Measurements from ENCODE around the gene ZNF585A.
"Not testable (repeated sequence)": the region's sequence is repeated elsewhere in the genome, so short reads cannot be mapped to it uniquely, and the experiment has no call there.

The ZNF585A gene

DNA sequence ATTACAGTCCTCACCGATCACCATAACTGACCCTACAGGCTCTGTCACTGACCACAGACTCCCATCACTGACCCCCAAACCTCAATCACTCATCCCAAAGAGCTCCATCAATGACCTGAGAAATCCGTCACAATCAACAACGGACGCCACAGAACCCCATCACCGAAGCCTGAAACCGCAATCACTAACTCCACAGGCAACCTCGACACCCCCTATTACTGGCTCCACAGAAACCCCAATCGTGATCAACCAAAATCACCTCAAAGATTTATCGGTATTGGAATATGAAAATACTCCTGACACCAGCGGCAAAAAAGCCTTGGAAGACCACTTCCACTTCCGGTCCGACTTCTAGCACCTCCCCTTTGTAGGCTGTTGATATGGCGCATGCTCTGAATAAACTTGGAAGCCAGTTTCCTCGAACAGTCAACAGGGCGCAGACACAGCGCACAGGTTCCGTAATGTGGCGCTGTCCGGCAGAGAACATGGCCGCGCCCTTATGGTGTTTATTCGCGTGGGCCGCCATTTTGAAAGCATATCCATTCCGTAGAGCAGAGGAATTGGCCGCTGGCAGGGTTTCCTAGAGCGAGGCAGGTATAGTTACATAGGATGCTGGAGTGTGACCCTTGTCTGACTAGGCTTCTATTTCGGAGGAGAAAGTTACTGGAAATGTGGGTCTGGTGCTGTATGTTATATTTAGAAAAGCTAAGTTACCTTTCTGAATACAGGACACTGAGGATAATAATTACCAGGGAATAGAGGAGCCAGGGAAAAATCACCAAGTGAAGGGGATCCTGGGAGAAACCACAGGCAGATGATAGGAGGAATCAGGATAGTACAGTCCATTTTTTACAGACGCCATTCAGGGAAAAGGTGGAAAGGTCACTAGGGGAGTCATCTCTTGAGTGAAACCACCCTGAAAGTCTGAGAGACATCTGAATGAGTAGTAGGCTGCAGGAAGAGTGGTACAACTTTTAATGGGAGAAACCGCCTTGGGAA, at the start of gene ZNF585A:
TSS of gene ZNF585A (minus strand) at position 328 of the 999 bp plus-strand sequence. CDS start 2,785 bp downstream, outside the sequence.
- peak; percentile 98 for DNase-seq

DNA sequence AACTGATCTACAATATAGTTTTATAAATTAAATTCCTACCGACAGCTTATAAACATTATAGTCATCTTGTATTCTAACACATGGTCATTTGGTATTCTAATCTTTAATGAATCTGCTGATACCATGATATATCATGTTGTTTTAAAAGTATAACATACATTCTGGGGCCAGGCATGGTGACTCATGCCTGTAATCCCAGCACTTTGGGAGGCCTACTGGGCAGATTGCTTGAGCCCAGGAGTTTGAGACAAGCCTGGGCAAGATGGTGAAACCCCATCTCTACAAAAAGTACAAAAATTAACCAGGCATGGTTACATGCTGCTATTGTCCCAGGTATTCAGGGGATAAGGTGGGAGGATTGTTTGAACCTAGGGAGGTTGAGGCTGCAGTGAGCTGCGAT, 48.6 kb upstream of the ZNF585A start:
- no peak for DNase-seq

DNA sequence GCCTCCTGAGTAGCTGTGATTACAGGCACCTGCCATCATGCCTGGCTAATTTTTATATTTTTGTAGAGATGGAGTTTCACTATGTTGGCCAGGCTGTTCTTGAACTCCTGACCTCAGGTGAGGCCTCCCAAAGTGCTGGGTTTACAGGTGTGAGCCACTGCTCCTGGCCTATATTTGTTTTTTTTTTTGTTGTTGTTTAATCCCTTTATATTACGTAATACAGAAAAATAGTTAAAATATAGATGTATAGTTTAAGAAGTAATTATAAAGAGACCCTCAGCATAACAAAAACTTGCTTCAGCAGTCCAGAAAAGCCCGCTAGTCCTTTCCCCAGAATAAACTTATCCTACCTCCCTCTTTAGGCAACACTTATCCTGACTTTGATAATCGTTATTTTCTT, 47.9 kb upstream of the ZNF585A start:
- no peak for DNase-seq

DNA sequence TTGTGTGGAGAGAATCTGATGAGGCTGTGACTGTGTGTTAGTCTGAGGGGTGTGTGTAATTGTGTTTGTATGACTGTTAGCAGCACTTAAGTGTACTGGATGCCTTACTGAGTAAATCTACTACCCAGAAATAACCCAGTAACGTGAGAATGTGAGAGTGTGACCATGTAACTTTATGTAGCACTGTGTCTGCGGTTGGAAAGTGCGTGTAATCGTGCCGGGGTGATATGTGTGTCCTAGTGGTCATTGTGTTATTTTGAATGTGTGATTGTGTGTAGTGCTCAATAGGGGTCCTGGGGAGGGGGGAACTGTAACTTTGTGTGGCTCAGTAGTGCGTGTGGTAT, 46.1 kb upstream of the ZNF585A start:
- peak; percentile 6 for DNase-seq

DNA sequence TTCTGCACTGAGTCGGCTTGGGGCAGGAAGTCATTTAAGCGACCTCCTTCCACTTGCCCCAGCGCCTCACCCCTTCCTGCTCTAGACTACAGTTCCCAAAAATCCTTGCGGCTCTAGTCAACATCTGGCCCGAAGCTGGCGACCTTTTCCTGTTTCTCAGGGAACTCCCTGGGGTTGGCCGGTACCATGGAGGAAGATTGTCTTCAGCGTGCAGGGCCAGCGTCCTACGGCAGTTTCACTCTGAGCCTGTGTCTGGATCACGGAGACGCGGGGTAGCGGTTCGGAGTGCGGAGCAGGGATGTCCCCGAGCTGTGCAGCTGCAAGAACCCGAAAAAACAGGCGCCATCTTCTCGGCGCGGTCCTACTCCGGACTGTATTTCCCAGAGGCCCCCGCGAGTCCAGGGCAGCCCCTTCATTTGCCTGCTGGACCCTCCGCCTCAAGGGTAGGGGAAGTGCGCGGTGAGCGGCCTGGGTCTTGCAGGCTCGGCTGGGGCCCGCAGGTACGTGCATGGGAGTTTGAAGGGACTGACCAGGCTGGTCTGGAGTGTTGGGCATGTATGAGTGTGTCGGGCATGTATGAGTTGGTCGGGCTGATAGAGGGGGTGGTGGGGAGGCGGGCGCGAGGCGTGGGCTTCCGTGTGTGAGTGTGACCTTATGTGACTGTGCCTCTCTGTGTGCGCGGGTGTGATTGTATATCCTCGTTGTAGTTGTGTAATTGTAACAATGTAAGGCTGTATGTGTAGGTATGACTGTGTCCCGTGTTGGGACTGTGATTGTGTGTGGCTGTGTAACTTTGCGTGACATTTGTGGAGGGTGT, 45.5 kb upstream of the ZNF585A start, which contains the start of gene ZNF383:
TSS of gene ZNF383 (plus strand) at position 440 of the 817 bp plus-strand sequence. CDS start 12,240 bp downstream, outside the sequence.
- DNase-seq, result peak; percentile 95

DNA sequence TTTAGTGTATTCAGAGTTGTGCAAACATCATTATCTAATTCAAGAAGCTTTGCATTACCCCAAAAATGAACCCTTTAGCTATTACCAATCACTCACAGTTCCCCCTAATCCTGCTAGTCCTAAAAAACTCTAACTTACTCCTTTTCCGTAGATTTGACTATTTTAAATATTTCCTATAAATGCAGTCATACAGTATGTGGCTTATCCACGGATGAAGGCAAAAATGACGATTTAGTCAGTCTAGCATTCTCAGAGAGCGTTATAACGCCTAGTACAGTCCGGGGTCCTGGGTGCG, 44.9 kb upstream of the ZNF585A start:
- DNase-seq, result no peak

DNA sequence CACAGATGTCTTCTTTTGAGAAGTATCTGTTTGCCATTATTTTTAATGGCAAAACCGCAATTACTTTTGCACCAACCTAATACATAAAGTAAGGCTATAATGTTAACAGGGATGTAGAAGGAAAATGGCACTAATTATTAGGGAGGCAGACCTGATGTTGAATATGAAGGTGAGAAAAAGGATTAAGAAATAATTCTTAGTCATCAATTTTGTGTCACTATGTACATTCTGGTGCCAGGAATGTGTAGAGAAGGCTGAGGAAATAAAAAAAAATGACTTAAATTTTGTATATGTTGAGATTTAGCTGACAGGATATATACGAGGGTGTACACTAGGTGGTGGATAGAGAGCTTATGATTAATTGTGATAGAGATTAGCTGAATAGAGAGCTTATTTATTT, 25.3 kb upstream of the ZNF585A start:
- DNase-seq, result no peak

DNA sequence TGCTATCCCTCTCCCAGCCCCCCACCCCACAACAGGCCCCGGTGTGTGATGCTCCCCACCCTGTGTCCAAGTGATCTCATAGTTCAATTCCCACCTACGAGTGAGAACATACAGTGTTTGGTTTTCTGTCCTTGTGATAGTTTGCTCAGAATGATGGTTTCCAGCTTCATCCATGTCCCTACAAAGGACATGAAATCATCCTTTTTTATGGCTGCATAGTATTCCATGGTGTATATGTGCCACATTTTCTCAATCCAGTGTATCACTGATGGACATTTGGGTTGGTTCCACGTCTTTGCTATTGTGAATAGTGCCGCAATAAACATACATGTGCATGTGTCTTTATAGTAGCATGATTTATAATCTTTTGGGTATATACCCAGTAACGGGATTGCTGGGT, 24.6 kb upstream of the ZNF585A start:
- DNase-seq, result not testable (repeated sequence)

DNA sequence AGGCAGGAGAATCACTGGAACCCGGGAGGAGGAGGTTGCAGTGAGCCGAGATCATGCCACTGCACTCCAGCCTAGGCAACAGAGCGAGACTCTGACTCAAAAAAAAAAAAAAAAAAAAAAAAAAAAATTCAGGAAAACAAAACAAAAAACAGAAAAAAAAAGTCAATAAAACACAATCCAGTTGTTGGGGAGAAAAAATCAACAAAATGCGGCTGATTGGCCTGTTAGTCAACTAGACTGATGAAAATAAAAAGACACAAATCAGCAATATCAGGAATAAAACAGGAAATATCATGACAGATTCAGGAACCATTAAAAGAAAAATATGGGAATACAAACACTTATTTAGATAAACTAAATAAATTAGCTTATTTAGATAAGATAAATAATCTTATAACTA, 22.8 kb upstream of the ZNF585A start:
- DNase-seq, result not testable (repeated sequence)

DNA sequence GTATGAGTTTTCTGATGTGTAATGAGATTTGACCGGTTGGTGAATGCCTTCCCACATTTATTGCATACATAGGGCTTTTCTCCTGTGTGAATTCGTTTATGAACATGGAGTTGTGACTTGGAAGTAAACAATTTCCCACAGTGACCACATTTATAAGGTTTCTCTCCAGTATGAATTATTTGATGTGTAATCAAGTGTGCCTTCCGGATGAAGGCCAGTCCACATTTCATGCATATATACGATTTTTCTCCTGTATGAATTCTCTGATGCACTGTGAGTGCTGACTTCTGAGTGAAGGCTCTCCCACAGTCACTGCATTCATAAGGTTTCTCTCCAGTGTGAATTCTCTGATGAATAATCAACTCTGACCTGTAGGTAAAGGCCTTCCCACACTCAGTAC, 13.6 kb upstream of the ZNF585A start:
- DNase-seq, result not testable (repeated sequence)

DNA sequence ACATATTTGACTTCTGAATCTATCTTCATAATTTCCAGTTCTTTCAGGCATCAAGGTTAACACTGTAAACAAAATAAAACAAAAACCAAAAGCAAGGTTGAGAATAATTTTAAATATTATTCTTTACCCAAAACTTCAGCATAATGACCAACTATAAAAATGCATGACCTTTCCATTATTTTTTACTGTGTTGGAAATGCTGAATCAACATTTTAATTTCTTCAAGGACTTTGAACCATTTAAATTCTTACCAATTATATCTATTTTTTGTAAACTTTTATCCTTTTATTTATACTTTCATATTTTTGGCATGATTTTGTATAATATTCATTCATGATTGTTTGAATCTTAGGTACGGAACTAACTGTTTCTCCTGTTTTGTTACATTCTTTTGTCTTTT, 6.9 kb downstream of the ZNF585A start:
- no peak for DNase-seq

DNA sequence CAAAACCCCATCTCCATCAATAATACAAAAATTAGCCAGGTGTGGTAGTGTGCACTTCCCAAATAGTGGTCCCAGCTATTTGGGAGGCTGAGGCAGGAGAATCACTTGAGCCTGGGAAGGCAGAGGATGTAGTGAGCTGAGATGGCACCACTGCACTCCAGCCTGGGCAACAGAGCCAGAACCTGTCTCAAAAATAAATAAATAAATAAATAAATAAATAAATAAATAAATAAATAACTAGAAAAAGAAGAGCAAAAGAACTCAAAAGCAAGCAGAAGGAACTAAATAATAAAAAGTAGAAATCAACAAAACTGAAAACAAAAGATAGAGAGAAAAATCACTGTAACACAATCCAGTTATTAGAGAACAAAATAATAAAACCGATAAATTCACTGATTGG, 12.3 kb downstream of the ZNF585A start:
- no peak for DNase-seq

DNA sequence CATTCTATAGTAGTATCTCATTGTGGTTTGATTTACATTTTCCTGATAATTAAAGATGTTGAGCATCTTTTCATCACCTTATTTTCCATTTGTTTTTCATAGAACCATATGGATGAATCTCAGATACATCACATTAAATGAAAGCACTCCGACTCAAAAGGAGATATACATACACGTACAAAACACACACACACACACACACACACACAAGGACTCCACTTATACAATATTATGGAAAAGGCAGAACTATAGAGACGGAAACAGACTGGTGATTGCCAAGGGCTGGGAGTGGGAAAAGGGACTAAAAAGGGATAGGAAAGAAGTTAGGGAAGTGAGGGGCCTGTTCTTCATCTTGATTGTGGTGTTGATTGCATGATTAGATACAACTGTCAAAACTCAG, 24.3 kb downstream of the ZNF585A start:
- no peak for DNase-seq

DNA sequence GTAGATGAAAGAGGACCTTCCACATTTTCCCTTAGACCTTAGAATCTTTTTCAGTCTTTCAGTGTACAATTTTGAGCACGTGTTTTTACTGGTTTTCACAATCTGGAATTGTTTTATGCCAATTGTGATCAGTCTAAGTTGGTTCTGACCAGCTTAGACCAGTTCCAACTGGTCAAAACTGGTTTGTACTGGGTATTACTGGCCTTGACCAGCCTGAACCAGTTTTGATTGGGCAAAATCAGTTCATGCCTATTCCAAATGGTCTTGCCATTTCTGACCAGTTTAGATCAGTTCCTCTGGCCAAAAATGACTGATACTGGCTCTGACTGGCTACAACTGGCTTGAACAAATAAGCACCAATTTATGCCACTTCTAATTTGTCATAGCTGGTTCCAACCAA, 36.4 kb downstream of the ZNF585A start:
- no peak for DNase-seq

DNA sequence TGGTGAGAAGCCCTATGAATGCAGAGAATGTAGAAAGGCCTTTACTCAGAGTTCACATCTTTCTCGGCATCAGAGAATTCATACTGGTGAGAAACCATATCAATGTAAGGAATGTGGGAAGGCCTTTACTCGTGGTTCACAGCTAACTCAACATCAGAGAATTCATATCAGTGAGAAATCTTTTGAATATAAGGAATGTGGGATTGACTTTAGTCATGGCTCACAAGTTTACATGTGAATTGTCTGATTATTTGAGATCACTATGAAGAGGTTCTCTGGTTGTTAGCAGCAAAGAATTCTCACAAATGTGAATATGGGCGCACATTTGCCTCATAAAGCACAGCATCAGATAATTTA, 43.7 kb downstream of the ZNF585A start:
- DNase-seq, result no peak

DNA sequence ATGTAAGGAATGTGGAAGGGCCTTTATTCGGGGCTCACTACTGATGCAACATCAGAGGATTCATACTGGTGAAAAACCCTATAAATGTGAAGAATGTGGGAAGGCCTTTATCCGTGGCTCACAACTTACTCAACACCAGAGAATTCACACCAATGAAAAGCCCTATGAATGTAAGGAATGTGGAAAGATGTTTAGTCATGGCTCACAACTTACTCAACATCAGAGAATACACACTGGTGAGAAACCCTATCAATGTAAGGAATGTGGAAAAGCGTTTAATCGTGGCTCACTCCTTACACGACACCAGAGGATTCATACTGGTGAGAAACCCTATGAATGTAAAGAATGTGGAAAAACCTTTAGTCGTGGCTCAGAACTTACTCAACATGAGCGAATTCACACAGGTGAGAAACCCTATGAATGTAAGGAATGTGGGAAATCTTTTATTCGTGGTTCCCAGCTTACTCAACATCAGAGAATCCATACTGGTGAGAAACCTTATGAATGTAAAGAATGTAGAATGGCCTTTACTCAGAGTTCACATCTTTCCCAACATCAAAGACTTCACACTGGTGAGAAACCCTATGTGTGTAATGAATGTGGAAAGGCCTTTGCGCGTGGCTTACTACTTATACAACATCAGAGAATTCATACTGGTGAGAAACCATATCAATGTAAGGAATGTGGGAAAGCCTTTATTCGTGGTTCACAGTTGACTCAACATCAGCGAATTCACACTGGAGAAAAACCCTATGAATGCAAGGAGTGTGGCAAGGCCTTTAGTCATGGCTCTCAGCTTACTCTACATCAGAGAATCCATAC, 44.3 kb downstream of the ZNF585A start:
- no peak for DNase-seq

DNA sequence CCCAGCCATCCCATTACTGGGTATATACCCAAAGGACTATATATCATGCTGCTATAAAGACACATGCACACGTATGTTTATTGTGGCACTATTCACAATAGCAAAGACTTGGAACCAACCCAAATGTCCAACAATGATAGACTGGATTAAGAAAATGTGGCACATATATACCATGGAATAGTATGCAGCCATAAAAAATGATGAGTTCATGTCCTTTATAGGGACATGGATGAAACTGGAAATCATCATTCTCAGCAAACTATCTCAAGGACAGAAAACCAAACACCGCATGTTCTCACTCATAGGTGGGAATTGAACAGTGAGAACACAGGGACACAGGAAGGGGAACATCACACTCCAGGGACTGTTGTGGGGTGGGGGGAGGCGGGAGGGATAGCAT, 50.4 kb downstream of the ZNF585A start:
- DNase-seq, result not testable (repeated sequence)

DNA sequence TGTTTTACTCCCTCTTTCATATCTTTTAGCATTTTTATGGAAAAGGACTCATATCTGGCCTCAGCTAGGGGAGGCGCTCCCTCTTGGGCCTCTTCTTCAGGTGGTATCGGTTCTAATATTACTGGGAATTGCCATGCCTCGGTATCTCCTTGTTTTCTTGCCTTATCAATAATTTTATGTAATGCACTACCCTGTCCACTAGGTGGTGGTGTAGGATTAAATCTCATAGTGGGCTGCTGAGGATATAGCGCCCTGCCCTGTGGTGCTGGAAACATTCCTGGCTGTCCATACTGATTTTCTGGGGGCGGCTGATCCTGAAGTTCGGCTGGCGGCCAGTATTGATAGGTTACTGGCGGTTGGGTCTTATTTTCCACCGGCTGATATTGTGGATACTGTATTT, 58.5 kb downstream of the ZNF585A start:
- peak; percentile 15 for DNase-seq

DNA sequence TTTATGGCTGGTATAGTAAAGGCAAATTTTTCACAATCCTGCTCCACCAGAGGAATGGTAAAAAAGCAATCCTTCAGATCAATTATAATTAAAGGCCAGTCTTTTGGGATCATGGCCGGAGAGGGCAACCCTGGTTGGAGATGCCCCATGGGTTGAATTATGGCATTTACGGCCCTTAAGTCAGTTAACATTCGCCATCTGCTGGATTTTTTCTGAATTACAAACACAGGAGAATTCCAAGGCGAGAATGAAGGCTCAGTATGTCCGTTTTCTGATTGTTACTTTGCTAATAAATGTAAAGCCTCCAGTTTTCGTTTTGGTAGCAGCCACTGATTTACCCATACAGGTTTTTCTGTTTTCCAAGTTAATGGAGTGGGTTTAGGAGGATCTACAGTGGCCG, 60.7 kb downstream of the ZNF585A start:
- DNase-seq, result peak; percentile 44

DNA sequence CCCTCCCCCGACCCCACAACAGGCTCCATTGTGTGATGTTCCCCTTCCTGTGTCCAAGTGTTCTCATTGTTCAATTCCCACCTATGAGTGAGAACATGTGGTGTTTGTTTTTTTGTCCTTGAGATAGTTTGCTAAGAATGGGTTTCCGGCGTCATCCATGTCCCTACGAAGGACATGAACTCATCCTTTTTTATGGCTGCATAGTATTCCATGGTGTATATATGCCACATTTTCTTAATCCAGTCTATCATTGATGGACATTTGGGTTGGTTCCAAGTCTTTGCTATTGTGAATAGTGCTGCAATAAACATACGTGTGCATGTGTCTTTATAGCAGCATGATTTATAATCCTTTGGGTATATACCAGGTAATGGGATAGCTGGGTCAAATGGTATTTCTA, 68.4 kb downstream of the ZNF585A start:
- DNase-seq, result not testable (repeated sequence)

DNA sequence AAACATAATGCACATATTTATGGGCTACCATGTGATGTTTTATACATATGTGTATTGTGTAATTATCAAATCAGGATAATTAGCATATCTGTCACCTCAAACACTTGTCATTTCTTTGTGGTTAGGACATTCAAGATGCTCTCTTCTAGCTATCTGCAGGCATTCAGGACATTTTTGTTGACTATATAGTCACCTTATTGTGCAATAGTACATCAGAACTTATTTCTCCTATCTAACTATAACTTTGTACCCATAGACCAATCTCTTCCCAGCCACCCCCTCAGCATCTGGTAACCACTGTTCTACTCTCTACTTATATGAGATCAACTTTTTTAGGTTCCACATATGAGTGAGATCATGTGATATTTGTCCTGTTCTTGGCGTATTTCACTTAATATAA, 73.9 kb downstream of the ZNF585A start:
- DNase-seq, result no peak

DNA sequence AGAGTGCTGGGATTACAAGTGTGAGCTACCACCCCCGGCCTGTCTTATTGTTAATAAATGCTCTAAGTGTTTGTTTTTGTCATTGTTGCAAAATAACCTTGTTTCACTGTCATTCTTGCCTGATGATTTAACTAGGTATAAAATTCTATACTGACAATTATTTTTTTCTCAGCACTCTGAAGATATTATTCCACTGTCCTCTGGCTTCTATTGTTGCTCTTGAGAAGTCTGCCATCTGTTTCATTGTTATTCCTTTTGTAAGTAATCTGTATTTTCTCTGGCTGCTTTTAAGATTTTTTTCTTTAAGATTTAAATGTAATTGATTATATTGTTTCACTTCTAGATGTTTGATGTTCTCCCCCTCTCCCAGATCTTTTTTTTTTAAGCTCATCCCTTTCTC, 76.6 kb downstream of the ZNF585A start:
- no peak for DNase-seq
